ENCODE data around the gene TREX2. TPM values are rescaled to one million over a fixed set of nuclear protein-coding genes. Genes with fewer than 3 reads are reported as not detected.

The TREX2 gene
- total and polyA plus RNA-seq, 2 of the 8 experiments (the other 6 are each of a cell fraction or from before 2014, with no cell fraction given): 0.71 to 0.80 TPM

- Histone ChIP-seq H3K79me1 (ENCODE audit: low read depth, low read length) (no peaks in the 10 kb centered on the region), H3K56ac (replicated peaks; ENCODE audit: insufficient read length, low read depth, low read length) (no peak overlapping the region), H3K4me2 (ENCODE audit: insufficient read depth in 1 of 2, low read depth in 2 of 2, low read length in 2 of 2) (no peak overlapping the region), H2AK5ac (ENCODE audit: low read depth, low read length) (no peak overlapping the region), H3K23me2 (ENCODE audit: low read depth, low read length) (peaks cover 3% of the 10 kb centered on the region; the same call in 1 of the 2 replicates), H3K27me3 (replicated peaks in 1 of 4; ENCODE audit: control insufficient read depth in 3 of 4, extremely low read depth in 1 of 4, insufficient read depth in 3 of 4, low read length in 3 of 4) (peaks cover 2 to 15% (median 9%) of the 10 kb centered on the region in 4 experiments), H3K9me3 (ENCODE audit: insufficient read depth in 2 of 2, low read depth in 1 of 2, low read length in 1 of 2) (no peaks in the 10 kb centered on the region), H4K5ac (ENCODE audit: insufficient read length, low read depth, low read length) (no peak overlapping the region), H2BK20ac (ENCODE audit: low read length) (no peak overlapping the region), H4K8ac (ENCODE audit: extremely low read depth, insufficient read depth, low read length) (no peak overlapping the region), H2BK15ac (ENCODE audit: low read length) (no peak overlapping the region), H2BK12ac (ENCODE audit: low read depth, low read length) (no peak overlapping the region), H3K4me3 (ENCODE audit: extremely low read depth in 1 of 4, insufficient read depth in 2 of 4, low read depth in 3 of 4, low read length in 4 of 4) (no peak overlapping the region), H4K91ac (replicated peaks; ENCODE audit: insufficient read length, low read length) (no peak overlapping the region), H2BK5ac (ENCODE audit: low read depth, low read length) (no peak overlapping the region), H3K4ac (replicated peaks; ENCODE audit: insufficient read length, low read depth, low read length) (no peak overlapping the region), H3K27ac (ENCODE audit: low read depth, low read length) (no peak overlapping the region), H3K4me1 (replicated peaks in 1 of 4; ENCODE audit: control insufficient read depth in 3 of 4, insufficient read depth in 4 of 4, low read length in 3 of 4) (no peaks in the 10 kb centered on the region), H3K18ac (ENCODE audit: extremely low read depth, low read length) (no peak overlapping the region), H3K14ac (ENCODE audit: insufficient read length) (no peak overlapping the region), H3K23ac (ENCODE audit: insufficient read length) (no peak overlapping the region), H3K36me3 (ENCODE audit: control insufficient read depth in 2 of 4, insufficient read depth in 4 of 4, low read length in 3 of 4) (no peaks in the 10 kb centered on the region), H3K79me2 (ENCODE audit: control insufficient read depth in 1 of 2, insufficient read depth in 2 of 2, low read length in 2 of 2) (no peaks in the 10 kb centered on the region), H2BK120ac (replicated peaks; ENCODE audit: low read depth, low read length) (no peak overlapping the region), H4K20me1 (replicated peaks in 1 of 2; ENCODE audit: control insufficient read depth in 1 of 2, insufficient read depth in 2 of 2, low read length in 2 of 2) (no peaks in the 10 kb centered on the region), H2AFZ (ENCODE audit: low read length) (no peak overlapping the region), H3K9ac (replicated peaks in 1 of 4; ENCODE audit: extremely low read depth in 1 of 4, low read depth in 3 of 4, low read length in 3 of 4) (no peak overlapping the region)
- no peak for TF ChIP-seq USF2 (IDR thresholded peaks at IDR 0.05; ENCODE audit: low read length)
- no peak for TF ChIP-seq ZNF274 (IDR thresholded peaks at IDR 0.05; ENCODE audit: borderline replicate concordance, extremely low read depth, low read length)
- no peak for TF ChIP-seq SIX5 (IDR thresholded peaks at IDR 0.05; ENCODE audit: low read depth, low read length)
- TF ChIP-seq HDAC2 (IDR thresholded peaks at IDR 0.05; ENCODE audit: borderline replicate concordance in 1 of 2, low read depth in 2 of 2, low read length in 2 of 2): no peak
- TF ChIP-seq ASH2L (IDR thresholded peaks at IDR 0.05; ENCODE audit: low read length): no peak
- WGBS, 2 experiments (ENCODE audit: extremely low coverage in 1 of 2, insufficient coverage in 1 of 2, insufficient read length in 1 of 2, insufficient replicate concordance in 2 of 2, low coverage in 1 of 2, low lambda C conversion rate in 2 of 2, missing lambda C conversion rate in 1 of 2): 82% methylated on average over 5 of the region's 7 CpGs; no CpG with 5 or more reads in 1 of the 2 experiments
- no peak for FAIRE-seq
- CTCF ChIA-PET (ENCODE audit: partially characterized antibody): interaction anchor here (1.1 to 1.5 kb wide), 3 partner anchors 22 to 100 kb away, joined by 3 to 4 read pairs (median 3); no protein-coding TSS in a partner anchor
- POLR2A ChIA-PET (ENCODE audit: partially characterized antibody): no interaction called here
- no peak for DNase-seq (ENCODE audit: low read depth in 1 of 2, low spot score in 2 of 2)
Measured at GRCh38 chrX:153406903-153407302, 39.0 kb downstream of the TREX2 start.

Measured in H1 (cell line).